Choroid plexus epithelial cell (primary cell): ENCODE data around the gene PTPRB.

Experiments
- DNase-seq: peaks from one replicate; pipeline ENCODE4 v3.0.0-alpha.2; 2010; ENCODE audit warnings: low read depth
- H3K4me3 ChIP-seq: 2 replicates; pipeline ENCODE4 v1.5.1; 2011; ENCODE audit warnings: low read depth, mild to moderate bottlenecking, control low read depth, low read length, moderate library complexity
- TF ChIP-seq, protein P1 (sequence below): conservative IDR thresholded peaks from 2 replicates; pipeline ENCODE4 v1.5.1; 2011; ENCODE audit warnings: low read depth, mild to moderate bottlenecking, control low read depth, inconsistent platforms, low read length, moderate library complexity

Gene PTPRB

GRCh38 chr12:70549340-70550179, 87.7 kb downstream of the PTPRB start:
- TF ChIP-seq, protein P1, sequence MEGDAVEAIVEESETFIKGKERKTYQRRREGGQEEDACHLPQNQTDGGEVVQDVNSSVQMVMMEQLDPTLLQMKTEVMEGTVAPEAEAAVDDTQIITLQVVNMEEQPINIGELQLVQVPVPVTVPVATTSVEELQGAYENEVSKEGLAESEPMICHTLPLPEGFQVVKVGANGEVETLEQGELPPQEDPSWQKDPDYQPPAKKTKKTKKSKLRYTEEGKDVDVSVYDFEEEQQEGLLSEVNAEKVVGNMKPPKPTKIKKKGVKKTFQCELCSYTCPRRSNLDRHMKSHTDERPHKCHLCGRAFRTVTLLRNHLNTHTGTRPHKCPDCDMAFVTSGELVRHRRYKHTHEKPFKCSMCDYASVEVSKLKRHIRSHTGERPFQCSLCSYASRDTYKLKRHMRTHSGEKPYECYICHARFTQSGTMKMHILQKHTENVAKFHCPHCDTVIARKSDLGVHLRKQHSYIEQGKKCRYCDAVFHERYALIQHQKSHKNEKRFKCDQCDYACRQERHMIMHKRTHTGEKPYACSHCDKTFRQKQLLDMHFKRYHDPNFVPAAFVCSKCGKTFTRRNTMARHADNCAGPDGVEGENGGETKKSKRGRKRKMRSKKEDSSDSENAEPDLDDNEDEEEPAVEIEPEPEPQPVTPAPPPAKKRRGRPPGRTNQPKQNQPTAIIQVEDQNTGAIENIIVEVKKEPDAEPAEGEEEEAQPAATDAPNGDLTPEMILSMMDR: no peak
- DNase-seq: peak; percentile 30
- no peak overlapping the region for H3K4me3 ChIP-seq

GRCh38 chr12:70543444-70543843, 93.8 kb downstream of the PTPRB start:
- peak; percentile 98 for DNase-seq
- TF ChIP-seq, protein P1: no peak
- no peak overlapping the region for H3K4me3 ChIP-seq

GRCh38 chr12:70540996-70541395, 96.2 kb downstream of the PTPRB start:
- H3K4me3 ChIP-seq: no peak overlapping the region
- TF ChIP-seq, protein P1: no peak
- DNase-seq: no peak

- TF ChIP-seq, protein P1: no peak
- no peak for DNase-seq
- H3K4me3 ChIP-seq: no peak overlapping the region
Measured at GRCh38 chr12:70536650-70537049, 100.6 kb downstream of the PTPRB start.

DNA sequence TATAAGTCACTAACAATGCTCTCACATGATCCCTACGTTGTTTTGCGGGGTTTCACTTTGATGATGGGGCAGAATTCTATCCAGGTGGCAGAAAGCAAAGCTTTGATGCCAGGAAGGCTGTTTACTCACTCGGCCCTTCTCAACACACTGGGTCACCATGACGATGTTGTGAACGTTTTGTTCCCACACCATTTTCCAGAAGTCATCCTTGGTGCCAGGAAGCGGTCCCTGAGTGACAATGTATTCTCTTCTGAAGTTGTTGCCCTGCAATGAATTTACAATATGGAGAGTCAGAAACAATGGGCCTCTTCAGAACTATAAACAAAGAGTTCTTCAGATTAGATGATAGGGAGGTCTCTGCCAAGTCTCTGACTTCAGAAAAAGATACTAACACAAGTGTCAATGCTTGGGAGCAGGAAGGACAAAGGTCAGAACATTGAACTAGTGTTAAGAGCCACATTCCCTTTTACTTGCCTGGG, 101.3 kb downstream of the PTPRB start:
- TF ChIP-seq, protein P1: no peak
- no peak overlapping the region for H3K4me3 ChIP-seq
- no peak for DNase-seq

- no peak overlapping the region for H3K4me3 ChIP-seq
- TF ChIP-seq, protein P1: no peak
- no peak for DNase-seq
Measured at GRCh38 chr12:70534466-70534865, 102.8 kb downstream of the PTPRB start.

GRCh38 chr12:70529647-70530046, 107.6 kb downstream of the PTPRB start:
- no peak overlapping the region for H3K4me3 ChIP-seq
- TF ChIP-seq, protein P1: no peak
- no peak for DNase-seq
